ENCODE data around the gene HSPG2. TPM values are rescaled to one million over a fixed set of nuclear protein-coding genes. Genes with fewer than 3 reads are reported as not detected.
"Not testable (repeated sequence)": the region's sequence is repeated elsewhere in the genome, so short reads cannot be mapped to it uniquely, and the experiment has no call there.

HSPG2 gene
- total and polyA plus RNA-seq, 2 donors, result 10.2 to 37.3 TPM

- H3K4me1 ChIP-seq (ENCODE audit: control insufficient read depth in 2 of 2, insufficient read depth in 2 of 2, low read length in 2 of 2), result no peaks in the 10 kb centered on the region
Observed at GRCh38 chr1:21831454-21831970, 105.6 kb downstream of the HSPG2 start.

GRCh38 chr1:21830792-21831453, 106.2 kb downstream of the HSPG2 start:
- 97% methylated on average over 23 of the region's 23 CpGs for WGBS
- Histone ChIP-seq H3K27ac (ENCODE audit: low read depth in 1 of 2, low read length in 1 of 2) (no peak overlapping the region), H3K4me1 (ENCODE audit: control insufficient read depth in 2 of 2, insufficient read depth in 2 of 2, low read length in 2 of 2) (no peaks in the 10 kb centered on the region), H3K27me3 (ENCODE audit: control insufficient read depth in 2 of 2, insufficient read depth in 1 of 2, low read length in 1 of 2) (no peaks in the 10 kb centered on the region), H3K36me3 (ENCODE audit: control insufficient read depth in 2 of 2, insufficient read depth in 2 of 2, low read length in 1 of 2) (no peaks in the 10 kb centered on the region), H3K4me3 (ENCODE audit: low read length in 2 of 2) (no peak overlapping the region), H3K9me3 (ENCODE audit: control insufficient read depth in 2 of 2, insufficient read depth in 1 of 2, low read length in 1 of 2) (peaks cover 2 to 14% of the 10 kb centered on the region in 2 donors)
- DNase-seq (ENCODE audit: low read depth in 6 of 9, low spot score in 9 of 9), result no peak

More at GRCh38 chr1:21831454-21831970, 105.6 kb downstream of the HSPG2 start:
- 96% methylated on average over 14 of the region's 14 CpGs for WGBS
- Histone ChIP-seq H3K36me3 (ENCODE audit: control insufficient read depth in 2 of 2, insufficient read depth in 2 of 2, low read length in 1 of 2) (no peaks in the 10 kb centered on the region), H3K27ac (ENCODE audit: low read depth in 1 of 2, low read length in 1 of 2) (no peak overlapping the region), H3K27me3 (ENCODE audit: control insufficient read depth in 2 of 2, insufficient read depth in 1 of 2, low read length in 1 of 2) (no peaks in the 10 kb centered on the region), H3K9me3 (ENCODE audit: control insufficient read depth in 2 of 2, insufficient read depth in 1 of 2, low read length in 1 of 2) (peaks cover 2 to 14% of the 10 kb centered on the region in 2 donors), H3K4me3 (ENCODE audit: low read length in 2 of 2) (no peak overlapping the region)
- no peak for DNase-seq (ENCODE audit: low read depth in 6 of 9, low spot score in 9 of 9)

- WGBS, result 92% methylated on average over 17 of the region's 17 CpGs
- no peak overlapping the region for H3K4me3 ChIP-seq (ENCODE audit: low read length in 2 of 2)
- no peaks in the 10 kb centered on the region for H3K4me1 ChIP-seq (ENCODE audit: control insufficient read depth in 2 of 2, insufficient read depth in 2 of 2, low read length in 2 of 2)
- no peaks in the 10 kb centered on the region for H3K27me3 ChIP-seq (ENCODE audit: control insufficient read depth in 2 of 2, insufficient read depth in 1 of 2, low read length in 1 of 2)
- no peaks in the 10 kb centered on the region for H3K36me3 ChIP-seq (ENCODE audit: control insufficient read depth in 2 of 2, insufficient read depth in 2 of 2, low read length in 1 of 2)
- DNase-seq (ENCODE audit: low read depth in 6 of 9, low spot score in 9 of 9), result no peak
- H3K9me3 ChIP-seq (ENCODE audit: control insufficient read depth in 2 of 2, insufficient read depth in 1 of 2, low read length in 1 of 2), result peaks cover 2 to 8% of the 10 kb centered on the region in 2 donors
- no peak overlapping the region for H3K27ac ChIP-seq (ENCODE audit: low read depth in 1 of 2, low read length in 1 of 2)
Observed at GRCh38 chr1:21829294-21829693, 107.8 kb downstream of the HSPG2 start.

- H3K4me3 ChIP-seq (ENCODE audit: low read length in 2 of 2), result no peak overlapping the region
- H3K9me3 ChIP-seq (ENCODE audit: control insufficient read depth in 2 of 2, insufficient read depth in 1 of 2, low read length in 1 of 2), result peaks cover 2% of the 10 kb centered on the region in 2 donors
- WGBS, result 97% methylated on average over 28 of the region's 28 CpGs
- H3K27ac ChIP-seq (ENCODE audit: low read depth in 1 of 2, low read length in 1 of 2), result no peak overlapping the region
- no peaks in the 10 kb centered on the region for H3K4me1 ChIP-seq (ENCODE audit: control insufficient read depth in 2 of 2, insufficient read depth in 2 of 2, low read length in 2 of 2)
- no peaks in the 10 kb centered on the region for H3K27me3 ChIP-seq (ENCODE audit: control insufficient read depth in 2 of 2, insufficient read depth in 1 of 2, low read length in 1 of 2)
- H3K36me3 ChIP-seq (ENCODE audit: control insufficient read depth in 2 of 2, insufficient read depth in 2 of 2, low read length in 1 of 2), result no peaks in the 10 kb centered on the region
- DNase-seq (ENCODE audit: low read depth in 6 of 9, low spot score in 9 of 9), result no peak
Observed at GRCh38 chr1:21828506-21829210, 108.5 kb downstream of the HSPG2 start.

- Histone ChIP-seq H3K9me3 (ENCODE audit: control insufficient read depth in 2 of 2, insufficient read depth in 1 of 2, low read length in 1 of 2) (peaks cover 0 to 2% of the 10 kb centered on the region in 2 donors), H3K27ac (ENCODE audit: low read depth in 1 of 2, low read length in 1 of 2) (no peak overlapping the region), H3K4me3 (ENCODE audit: low read length in 2 of 2) (no peak overlapping the region), H3K36me3 (ENCODE audit: control insufficient read depth in 2 of 2, insufficient read depth in 2 of 2, low read length in 1 of 2) (no peaks in the 10 kb centered on the region), H3K27me3 (ENCODE audit: control insufficient read depth in 2 of 2, insufficient read depth in 1 of 2, low read length in 1 of 2) (no peaks in the 10 kb centered on the region), H3K4me1 (ENCODE audit: control insufficient read depth in 2 of 2, insufficient read depth in 2 of 2, low read length in 2 of 2) (no peaks in the 10 kb centered on the region)
- no peak for DNase-seq (ENCODE audit: low read depth in 6 of 9, low spot score in 9 of 9)
- 96% methylated on average over 13 of the region's 13 CpGs for WGBS
Observed at GRCh38 chr1:21828075-21828474, 109.0 kb downstream of the HSPG2 start.

- H3K27me3 ChIP-seq (ENCODE audit: control insufficient read depth in 2 of 2, insufficient read depth in 1 of 2, low read length in 1 of 2), result no peaks in the 10 kb centered on the region
- WGBS, result 96% methylated on average over 5 of the region's 5 CpGs
- peaks cover 0 to 2% of the 10 kb centered on the region in 2 donors for H3K9me3 ChIP-seq (ENCODE audit: control insufficient read depth in 2 of 2, insufficient read depth in 1 of 2, low read length in 1 of 2)
- no peaks in the 10 kb centered on the region for H3K36me3 ChIP-seq (ENCODE audit: control insufficient read depth in 2 of 2, insufficient read depth in 2 of 2, low read length in 1 of 2)
- H3K4me3 ChIP-seq (ENCODE audit: low read length in 2 of 2), result no peak overlapping the region
- H3K27ac ChIP-seq (ENCODE audit: low read depth in 1 of 2, low read length in 1 of 2), result no peak overlapping the region
- H3K4me1 ChIP-seq (ENCODE audit: control insufficient read depth in 2 of 2, insufficient read depth in 2 of 2, low read length in 2 of 2), result no peaks in the 10 kb centered on the region
- no peak for DNase-seq (ENCODE audit: low read depth in 6 of 9, low spot score in 9 of 9)
Observed at GRCh38 chr1:21827141-21827679, 109.9 kb downstream of the HSPG2 start.

- not testable (repeated sequence) for H3K27ac ChIP-seq (ENCODE audit: low read depth in 1 of 2, low read length in 1 of 2); H3K4me3 ChIP-seq (ENCODE audit: low read length in 2 of 2); H3K4me1 ChIP-seq (ENCODE audit: control insufficient read depth in 2 of 2, insufficient read depth in 2 of 2, low read length in 2 of 2); H3K9me3 ChIP-seq (ENCODE audit: control insufficient read depth in 2 of 2, insufficient read depth in 1 of 2, low read length in 1 of 2); H3K27me3 ChIP-seq (ENCODE audit: control insufficient read depth in 2 of 2, insufficient read depth in 1 of 2, low read length in 1 of 2); DNase-seq (ENCODE audit: low read depth in 6 of 9, low spot score in 9 of 9); H3K36me3 ChIP-seq (ENCODE audit: control insufficient read depth in 2 of 2, insufficient read depth in 2 of 2, low read length in 1 of 2)
- 98% methylated on average over 10 of the region's 10 CpGs for WGBS
Observed at GRCh38 chr1:21826694-21827093, 110.4 kb downstream of the HSPG2 start.

GRCh38 chr1:21825393-21825792, 111.7 kb downstream of the HSPG2 start:
- Histone ChIP-seq H3K4me1 (ENCODE audit: control insufficient read depth in 2 of 2, insufficient read depth in 2 of 2, low read length in 2 of 2) (no peaks in the 10 kb centered on the region), H3K9me3 (ENCODE audit: control insufficient read depth in 2 of 2, insufficient read depth in 1 of 2, low read length in 1 of 2) (peaks cover 0 to 2% of the 10 kb centered on the region in 2 donors), H3K36me3 (ENCODE audit: control insufficient read depth in 2 of 2, insufficient read depth in 2 of 2, low read length in 1 of 2) (no peaks in the 10 kb centered on the region), H3K27me3 (ENCODE audit: control insufficient read depth in 2 of 2, insufficient read depth in 1 of 2, low read length in 1 of 2) (no peaks in the 10 kb centered on the region), H3K27ac (ENCODE audit: low read depth in 1 of 2, low read length in 1 of 2) (no peak overlapping the region), H3K4me3 (ENCODE audit: low read length in 2 of 2) (no peak overlapping the region)
- no peak for DNase-seq (ENCODE audit: low read depth in 6 of 9, low spot score in 9 of 9)
- WGBS, result 98% methylated on average over 7 of the region's 7 CpGs

- no peaks in the 10 kb centered on the region for H3K36me3 ChIP-seq (ENCODE audit: control insufficient read depth in 2 of 2, insufficient read depth in 2 of 2, low read length in 1 of 2)
- 98% methylated on average over 2 of the region's 2 CpGs for WGBS
Observed at GRCh38 chr1:21824926-21825325, 112.2 kb downstream of the HSPG2 start.

More at GRCh38 chr1:21824926-21825325, 112.2 kb downstream of the HSPG2 start:
- H3K27ac ChIP-seq (ENCODE audit: low read depth in 1 of 2, low read length in 1 of 2), result no peak overlapping the region
- DNase-seq (ENCODE audit: low read depth in 6 of 9, low spot score in 9 of 9), result no peak
- no peaks in the 10 kb centered on the region for H3K27me3 ChIP-seq (ENCODE audit: control insufficient read depth in 2 of 2, insufficient read depth in 1 of 2, low read length in 1 of 2)
- H3K4me1 ChIP-seq (ENCODE audit: control insufficient read depth in 2 of 2, insufficient read depth in 2 of 2, low read length in 2 of 2), result no peaks in the 10 kb centered on the region
- H3K9me3 ChIP-seq (ENCODE audit: control insufficient read depth in 2 of 2, insufficient read depth in 1 of 2, low read length in 1 of 2), result peaks cover 0 to 2% of the 10 kb centered on the region in 2 donors
- H3K4me3 ChIP-seq (ENCODE audit: low read length in 2 of 2), result no peak overlapping the region
